ENCODE data around the gene FYTTD1.

FYTTD1 gene

DNA sequence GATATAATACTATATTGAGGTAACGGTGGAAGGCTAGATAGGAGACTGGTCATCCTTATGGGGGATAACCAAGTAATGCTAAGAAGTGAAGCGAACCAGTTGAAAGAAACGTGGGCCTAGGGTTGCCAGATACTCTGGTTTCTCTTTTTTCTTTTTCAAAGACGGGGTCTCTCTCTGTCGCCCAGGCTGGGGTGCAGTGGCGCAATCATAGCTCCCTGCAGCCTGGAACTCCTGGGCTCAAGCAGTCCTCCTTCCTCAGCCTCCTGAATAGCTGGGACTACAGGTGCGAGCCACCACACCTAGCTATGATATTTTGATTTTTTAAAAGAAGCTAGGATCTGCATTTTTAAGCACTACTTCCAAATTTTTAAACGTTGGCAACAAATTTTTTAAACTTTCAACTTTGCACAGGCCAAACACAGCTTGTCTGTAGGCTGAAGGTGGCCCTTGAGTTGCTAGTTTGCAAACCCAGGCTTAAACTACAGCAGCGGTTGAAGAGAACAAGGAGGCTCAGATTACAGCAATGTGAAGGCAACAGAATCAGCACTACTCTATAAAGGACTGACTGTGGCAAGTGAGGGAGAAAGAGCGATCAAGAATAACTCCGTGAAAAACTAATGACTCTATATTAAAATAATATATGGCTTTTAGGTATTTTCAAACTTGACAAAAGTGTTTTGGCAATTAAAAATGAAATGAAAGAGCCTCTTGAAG, 11.8 kb upstream of the FYTTD1 start:
- no peak for DNase-seq

DNA sequence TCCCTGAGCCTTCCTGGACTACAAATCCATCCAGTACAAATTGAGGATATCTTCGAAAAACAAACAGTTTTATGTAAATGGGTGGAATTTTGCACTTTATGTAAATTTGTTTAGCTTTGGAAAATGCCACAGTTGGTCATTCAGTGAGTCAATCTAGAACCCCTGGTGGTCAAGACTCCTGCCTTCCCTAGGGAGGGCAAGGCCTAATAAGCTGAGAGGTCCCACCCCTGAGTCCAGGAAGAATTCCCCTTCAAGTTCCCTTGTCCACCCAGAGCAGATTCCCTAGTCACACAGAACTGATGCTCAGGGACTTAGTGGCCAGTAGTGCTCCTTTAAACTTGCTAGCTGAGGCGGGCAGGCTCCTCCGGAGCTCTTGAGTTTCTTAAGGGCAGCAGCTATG, 6.9 kb upstream of the FYTTD1 start:
- DNase-seq: no peak

DNA sequence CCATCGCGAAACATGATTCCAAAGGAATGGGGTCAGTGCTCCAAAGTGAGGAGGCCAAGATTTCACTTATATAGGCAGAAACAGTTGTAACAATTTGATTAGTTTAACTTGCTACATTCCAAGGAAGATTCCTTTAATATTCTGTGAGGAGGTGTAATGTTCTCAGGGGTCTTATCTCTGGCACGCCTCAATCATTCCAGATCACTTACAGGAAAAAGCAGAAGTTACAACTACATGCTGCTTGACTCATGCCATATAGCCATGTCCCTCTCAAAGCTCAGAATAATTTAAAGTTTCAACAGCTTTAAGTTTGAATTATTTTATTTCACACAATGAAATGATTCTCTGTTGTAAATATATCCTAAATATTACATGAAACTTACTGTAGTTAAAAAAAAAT, 3.5 kb upstream of the FYTTD1 start:
- no peak for DNase-seq

DNA sequence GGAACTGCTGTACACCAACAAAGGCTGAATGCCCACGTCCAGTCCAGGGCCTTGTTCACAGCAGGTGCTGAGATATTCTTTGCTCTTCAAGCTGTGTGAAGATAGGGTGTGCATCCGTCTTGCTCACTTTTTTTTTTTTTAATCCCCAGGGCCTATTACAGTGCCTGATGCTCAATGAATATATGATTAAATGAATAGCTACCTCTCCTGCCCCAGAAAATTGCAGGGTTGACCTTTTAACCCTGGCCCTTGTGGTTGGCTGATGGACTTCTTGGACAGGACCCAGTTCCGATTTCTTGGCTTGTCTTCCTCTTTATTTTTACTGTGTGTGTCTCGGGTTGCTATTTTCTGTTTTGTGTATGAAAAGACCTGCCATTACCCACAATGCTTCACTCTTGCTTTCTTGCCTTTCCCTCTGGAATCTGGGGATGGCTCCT, 2.9 kb upstream of the FYTTD1 start:
- no peak for DNase-seq

DNA sequence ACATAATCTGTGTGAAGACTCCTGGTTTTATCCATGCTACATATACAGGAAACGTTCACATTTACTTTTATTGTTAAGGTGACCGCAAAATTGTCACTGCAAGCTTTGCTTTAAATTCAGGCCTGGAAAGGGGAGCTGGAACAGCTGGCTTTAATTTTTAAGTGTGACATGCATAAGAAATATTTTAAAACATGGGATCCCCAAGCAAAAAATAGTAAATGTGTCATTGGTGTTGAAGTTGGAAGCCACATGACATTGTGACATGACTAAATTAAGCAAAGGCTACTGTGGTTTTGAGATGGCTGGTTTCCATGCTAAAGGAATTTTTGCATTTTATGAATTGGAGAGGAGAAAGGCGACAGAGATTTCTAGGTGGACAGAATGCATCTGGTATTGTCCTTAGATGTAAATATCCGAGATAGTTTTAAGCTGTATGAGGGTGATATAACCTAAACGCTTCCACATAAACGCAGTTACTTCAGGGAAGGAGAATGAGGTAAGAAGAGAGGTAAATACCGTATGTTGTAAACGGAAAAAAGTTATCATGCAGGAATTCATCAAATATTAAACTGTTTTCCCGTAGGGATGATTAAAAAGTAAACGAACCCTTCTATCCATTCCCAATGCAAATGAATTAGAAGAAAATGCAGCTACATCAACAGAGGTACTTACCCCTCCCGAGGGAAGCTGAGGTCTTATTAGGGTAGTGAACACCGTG, 927 bp upstream of the FYTTD1 start:
- DNase-seq: no peak

DNA sequence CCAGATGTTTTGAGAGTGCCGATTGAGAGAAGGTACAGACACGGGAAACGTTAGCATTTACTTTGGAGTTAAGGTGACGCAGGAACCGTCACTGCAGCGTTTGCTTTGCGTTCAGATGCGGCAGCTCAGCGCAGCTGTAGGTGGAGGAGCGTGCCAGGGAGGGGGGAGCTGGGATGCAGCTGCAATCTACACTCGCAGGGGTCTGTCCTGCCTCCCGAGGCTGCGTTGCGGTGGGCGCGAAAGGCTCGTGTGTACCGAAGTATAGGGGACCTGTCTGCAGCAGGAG, 425 bp upstream of the FYTTD1 start:
- DNase-seq: peak; percentile 65

DNA sequence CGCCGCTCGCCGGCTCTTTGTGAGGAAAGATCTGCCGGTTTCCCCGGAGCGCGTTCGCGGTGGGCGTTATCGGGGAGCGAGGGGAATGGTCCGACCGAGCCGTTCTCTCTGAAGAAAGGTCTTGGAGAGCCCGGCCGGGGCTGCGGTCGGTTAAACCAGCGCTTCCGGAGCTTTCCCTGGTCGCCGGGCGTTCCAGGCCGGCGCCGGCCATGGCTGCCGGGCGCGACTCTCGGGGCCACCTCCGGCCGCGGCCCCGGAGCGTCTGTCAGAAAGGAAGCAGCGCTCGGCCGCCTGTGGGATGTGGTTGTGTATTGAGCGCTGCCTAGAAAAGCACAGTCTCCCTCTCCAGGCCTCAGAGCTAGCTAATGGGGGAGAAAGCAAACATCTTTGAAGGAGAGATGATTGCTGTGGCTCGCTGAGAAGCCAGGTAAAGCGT, 731 bp downstream of the FYTTD1 start:
- peak; percentile 43 for DNase-seq

DNA sequence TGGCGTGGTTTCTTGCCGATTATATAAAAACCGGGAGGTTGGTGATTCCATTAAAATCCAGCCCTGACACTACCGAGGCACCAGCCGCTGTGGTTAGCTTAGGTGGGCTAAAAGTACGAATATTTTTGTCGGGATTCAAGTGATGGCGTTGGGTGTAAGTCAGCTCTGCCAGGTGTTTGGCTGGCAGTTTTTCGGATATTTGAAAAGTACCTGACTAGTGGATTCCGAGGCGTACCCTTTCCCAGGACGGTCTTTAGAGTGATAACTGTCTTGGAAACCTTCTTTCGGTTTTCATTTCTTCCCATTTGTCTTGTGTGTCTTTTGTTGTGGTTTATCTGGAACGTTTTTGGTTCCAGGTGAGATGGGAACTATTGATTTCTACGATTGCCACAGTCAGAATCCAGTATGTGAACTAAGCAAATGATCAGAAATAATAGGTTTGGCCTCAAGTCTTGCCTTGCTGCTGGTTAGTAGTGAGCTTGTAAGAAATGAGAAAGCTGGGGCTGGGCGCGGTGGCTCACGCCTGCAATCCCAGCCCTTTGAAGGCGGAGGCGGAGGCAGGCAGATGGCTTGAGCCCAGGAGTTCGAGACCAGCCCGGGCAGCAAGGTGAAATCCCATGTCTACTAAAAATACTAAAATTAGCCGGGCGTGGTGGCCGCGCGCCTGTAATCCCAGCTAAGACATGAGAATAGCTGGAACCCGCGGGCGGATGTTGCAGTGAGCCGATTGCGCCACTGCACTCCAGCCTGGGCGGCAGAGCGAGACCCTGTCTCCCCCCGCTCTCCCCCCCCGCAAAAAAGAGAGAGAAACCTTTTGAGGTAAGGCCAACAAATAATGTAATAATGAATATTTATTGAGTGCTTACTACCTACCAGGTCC, 1.4 kb downstream of the FYTTD1 start:
- DNase-seq: peak; percentile 58

DNA sequence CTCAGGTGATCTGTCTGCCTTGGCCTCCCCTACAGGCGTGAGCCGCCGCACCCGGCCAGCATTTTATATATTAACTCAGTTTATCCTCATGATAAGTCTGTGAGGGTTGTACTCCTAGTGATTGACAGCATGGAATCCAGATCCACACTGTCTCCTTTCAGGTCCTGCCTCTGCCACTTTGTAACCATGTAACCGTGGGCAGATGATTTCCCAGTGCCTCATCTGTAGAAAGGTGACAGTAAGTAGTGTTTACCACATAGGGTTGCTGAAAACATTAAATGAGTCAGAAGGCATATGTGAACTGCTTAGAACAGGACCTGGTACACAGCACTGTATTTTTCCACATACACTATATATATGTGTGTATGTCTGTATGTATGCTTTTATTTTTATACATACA, 2.4 kb downstream of the FYTTD1 start:
- peak; percentile 56 for DNase-seq

DNA sequence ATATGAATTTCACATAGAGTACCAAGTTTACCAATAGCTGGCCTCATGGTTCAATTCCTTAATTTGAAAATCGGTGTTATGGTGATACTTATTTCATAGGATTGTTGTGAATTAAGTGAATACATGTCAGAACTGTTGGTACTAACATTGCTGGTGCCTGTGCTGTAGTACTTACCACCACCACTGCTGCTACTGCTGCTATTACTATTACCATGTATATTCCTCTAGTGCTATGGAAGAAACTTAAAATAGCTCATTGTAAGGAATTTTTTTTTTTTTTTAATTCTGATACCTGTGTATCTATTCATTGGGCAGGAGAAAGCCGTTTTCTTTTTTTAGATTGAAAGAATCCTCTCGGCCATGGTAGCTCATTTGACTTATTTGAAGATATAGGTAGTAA, 3.6 kb downstream of the FYTTD1 start:
- DNase-seq: no peak

DNA sequence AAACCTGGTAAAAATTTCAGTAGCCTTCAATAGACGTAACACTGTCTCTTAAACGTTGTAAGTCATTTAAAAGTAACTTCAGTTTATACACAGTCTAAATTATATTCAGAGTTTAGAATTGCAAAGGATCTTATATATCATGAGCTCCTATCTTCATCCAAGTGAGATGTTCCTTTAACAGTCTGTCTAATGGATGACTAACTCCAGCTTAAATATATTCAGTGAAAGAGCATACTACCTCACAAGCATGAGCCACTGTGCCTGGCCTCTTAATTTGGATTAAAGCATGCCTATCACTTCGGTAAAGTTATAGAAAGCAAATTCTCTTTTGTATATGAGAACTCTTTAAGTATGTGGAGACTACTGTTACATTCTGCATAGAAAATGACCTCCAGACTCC, 7.0 kb downstream of the FYTTD1 start:
- no peak for DNase-seq

DNA sequence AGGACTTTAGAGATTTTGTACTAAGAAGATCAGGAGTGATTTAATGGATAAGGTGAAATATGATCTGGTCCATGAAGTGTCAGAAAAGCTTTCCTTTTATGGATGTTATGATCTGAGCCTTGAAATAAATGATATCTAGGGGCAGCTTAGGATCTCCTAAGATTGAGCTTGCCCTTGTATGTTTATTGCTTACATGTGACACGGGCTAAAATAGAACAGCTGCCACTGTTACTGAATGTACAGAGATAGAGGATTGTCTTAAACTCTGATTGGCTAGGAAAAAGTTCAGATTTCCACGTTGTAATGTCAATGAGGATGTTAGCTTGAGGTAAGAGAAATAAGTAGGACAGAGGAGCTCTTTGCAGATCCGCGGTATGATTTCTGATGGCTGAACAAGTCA, 8.8 kb downstream of the FYTTD1 start:
- DNase-seq: no peak

DNA sequence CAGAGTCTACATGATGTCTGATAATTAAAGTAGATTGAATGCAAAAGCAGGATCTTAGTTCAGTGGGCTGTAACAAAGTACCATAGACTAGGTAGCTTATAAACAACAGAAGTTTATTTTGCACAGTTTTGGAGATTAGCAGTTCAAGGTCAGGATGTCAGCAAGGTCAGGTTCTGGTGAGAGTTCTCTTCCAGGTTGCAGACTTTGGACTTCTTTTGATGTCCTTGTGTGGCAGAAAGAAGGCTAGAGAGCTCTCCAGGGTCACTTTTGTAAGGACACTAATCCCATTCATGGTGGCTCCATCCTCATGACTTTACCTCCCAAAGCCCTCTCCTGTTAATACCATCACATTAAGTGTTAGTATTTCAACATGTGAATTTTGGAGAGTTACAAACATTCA, 12.1 kb downstream of the FYTTD1 start:
- DNase-seq: no peak

DNA sequence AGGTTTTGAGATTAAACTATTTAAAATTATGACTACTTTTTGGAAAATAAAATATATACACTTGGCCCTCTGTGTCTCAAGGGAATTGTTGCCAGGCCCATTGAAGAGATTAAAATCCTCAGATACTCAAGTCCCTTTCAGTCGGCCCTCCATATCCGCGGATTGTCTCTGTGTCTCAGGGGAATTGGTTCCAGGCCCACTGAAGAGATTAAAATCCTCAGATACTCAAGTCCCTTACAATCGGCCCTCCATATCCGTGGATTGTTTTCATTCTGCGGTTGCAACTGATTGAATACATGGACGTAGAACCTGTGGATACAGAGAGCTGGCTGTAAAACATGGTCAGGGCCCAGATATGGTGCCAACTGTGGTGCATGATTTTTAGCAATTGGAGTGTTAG, 25.6 kb downstream of the FYTTD1 start:
- DNase-seq: no peak

DNA sequence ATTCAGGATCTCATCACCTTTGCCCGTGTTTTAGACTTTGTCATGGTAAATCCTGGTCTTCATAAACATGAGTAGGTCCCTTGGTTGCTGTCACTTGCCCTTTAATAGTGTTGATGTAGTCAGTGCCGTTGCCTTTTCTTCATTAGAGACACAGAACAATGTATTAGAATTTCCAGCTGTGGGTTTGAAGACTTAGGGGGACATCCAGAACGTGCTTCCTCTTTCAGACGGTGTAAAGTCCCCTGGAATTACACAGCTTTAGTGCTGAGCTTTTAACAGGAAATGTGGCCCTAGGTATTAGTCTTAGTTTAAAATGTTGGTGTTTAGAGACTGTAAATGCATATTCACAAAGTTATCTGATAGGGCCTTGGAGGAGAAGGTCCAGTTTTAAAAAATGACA, 32.5 kb downstream of the FYTTD1 start:
- no peak for DNase-seq

DNA sequence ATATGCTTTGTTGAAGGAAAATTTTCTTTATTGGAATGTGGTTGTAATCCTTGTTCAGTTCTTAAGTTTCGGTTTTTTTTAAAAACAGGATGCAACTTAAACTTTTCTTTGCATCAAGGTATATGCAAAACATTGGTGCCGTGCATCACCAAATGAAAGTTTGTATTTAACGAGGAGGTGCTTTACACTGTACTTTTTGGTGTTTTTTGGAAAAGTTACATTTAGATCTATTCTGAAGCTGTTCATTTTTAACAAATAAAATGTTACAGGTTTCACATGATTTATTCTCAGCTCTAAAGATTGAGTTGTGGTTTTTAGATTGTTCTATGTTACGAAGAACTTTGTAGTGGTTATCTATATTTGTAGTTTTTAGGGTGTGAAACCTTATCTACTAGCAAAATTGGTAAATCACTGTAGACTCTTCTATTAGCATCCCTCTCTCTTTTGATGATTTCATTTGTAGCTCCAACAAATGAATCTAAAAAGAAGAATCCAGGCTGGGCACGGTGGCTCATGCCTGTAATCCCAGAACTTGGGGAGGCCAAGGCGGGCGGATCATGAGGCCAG, 34.4 kb downstream of the FYTTD1 start:
- DNase-seq: no peak

DNA sequence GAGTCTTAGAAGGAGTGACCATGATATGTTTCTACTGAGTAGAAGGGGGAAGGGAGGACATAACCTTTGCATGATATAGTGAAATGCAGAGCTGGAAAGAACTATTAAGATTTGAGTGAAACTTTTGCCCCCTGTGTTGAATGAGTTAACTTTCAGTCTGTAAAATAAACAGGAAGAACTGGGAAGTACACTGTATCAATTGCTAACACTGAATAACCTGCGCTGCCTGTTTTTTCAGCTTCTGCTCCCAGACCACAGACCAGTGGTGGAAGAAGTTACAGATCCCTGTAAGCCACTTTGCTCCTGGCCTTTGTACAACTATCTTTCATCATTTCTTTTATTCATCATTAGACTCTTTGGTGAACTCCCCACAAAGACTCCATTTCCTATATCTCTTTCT, 37.7 kb downstream of the FYTTD1 start:
- DNase-seq: no peak

DNA sequence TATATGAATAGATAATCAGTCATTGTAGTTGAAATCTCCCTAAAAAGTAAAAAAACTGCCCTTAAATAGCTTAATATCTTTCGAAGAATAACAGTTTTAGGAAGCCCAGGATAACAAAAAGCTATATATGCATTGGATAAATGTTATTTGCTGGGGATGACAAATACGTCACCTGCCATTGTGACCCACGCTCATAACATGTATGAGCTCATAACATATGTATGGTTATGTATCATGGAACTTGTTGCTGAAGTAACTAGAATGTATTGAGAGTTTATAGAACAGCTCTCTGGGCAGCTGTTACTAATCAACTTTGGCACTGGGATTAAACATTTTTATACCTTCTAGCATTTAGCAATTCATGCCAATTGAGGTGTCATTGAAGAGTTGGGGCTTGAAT, 39.6 kb downstream of the FYTTD1 start:
- DNase-seq: no peak

DNA sequence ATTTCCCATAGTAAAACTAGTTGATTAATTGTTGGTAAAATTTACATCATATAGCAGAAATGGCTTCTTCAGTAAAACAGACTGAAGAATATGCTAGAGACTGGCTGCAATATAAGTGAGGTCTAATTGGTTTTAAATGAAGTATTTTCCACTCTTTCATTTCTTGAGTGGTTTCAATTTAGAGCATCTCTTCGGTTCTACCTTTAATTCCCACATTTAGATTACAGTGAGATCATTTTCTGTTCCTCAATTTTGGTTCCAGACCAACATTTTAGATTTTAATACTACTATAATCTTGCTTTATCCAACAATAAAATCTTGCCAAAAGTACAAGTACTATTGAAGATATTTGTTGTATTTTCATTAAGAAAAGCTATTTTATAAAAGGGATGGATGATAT, 40.4 kb downstream of the FYTTD1 start:
- no peak for DNase-seq

DNA sequence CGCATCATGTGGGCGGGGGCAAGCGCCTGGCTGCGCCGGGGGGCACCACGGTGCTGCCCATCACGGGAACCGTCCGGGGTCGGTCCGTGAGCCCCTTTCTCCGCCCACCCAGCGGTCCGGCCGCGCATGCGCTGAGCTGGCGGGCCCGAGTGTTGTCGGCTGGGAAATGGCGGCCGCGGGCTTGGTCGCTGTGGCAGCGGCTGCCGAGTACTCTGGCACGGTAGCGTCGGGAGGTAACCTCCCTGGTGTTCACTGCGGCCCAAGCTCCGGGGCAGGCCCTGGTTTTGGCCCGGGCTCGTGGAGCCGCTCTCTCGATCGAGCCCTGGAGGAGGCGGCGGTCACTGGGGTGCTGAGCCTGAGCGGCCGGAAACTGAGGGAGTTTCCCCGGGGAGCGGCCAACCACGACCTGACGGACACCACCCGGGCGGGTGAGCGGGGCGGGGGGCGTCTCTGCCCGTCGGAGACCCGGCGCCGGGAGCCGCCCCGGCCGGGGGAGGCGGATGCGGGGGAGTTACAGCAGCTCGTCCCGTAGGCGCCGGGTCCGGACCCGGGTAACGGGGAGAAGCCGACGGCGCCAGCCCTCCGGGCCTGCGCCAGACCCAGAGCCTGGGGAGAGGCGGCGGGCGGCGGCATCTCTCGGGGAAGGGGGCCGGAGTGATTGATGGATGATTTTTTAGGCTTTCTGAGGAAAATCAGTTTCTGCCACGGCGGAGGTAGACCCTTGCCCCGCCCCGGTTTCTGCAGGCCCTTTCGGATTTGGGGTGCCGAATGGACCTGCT, 41.6 kb downstream of the FYTTD1 start, which contains the start of gene LRCH3:
Gene LRCH3, plus strand, starts transcription at position 142 of the 779 bp plus-strand sequence. Its CDS starts 25 bp downstream, at position 167.
- peak; percentile 83 for DNase-seq

DNA sequence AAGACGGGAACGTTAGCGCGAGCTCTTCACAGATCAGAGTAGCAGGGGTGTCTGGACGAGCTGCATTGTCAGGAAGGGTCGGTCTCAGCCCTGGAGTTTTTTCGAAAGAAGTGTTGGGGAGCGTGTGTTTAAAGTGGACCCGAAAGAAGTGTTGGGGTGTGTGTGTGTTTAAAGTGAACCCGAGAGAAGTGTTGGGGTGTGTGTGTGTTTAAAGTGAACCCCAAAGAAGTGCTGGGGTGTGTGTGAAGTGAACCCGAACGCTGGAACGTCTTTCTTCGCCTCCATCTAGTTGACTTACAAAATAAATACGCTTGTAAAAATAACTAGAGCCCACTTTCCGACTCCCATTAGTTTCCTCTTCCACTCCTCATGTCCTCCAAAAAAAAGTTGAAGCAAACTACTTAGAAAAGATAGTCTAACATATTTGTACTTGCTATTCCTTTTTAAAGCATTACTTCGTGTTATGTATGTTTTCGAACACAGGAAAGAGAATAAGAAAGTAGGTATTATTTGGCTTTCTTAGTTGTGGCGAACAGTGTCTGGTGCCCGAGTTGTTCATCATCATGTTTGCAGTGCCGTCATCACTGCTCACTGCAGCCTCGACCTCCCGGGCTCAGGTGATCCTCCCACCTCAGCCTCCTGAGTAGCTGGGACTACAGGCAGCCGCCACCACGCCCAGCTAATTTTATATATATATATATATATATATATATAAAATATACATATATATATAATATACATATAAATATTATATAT, 42.4 kb downstream of the FYTTD1 start:
- peak; percentile 52 for DNase-seq

DNA sequence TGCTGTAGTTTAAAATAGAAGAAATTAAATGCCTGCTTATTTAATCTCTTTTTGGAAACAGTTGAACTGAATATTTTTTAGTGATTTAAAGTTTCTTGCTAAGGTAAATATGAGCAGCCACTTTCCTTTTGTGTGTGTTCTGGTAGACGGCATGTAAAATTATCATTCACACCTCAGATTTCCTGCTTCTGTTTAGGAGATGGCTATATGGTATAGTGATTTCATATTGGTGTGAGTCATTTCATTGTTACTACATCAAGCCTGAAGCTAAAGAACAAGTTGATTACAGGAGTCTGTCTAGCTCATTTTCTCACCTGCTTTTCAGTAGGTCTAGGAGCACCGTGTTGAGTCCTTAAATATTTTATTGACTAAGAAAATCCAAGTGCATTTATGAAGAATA, 43.6 kb downstream of the FYTTD1 start:
- no peak for DNase-seq
